HAP-1 (cell line): Measurements from ENCODE around the gene APOF.

Experiments used
- DNase-seq, 2 experiments: peaks; one replicate each; pipeline ENCODE4 v3.0.0-alpha.2; 2016 to 2020; ENCODE audit warnings: low spot score in 2 of 2
- H3K27me3 ChIP-seq: fragments of 250-450 bp; sonication (Bioruptor Pico); 2 replicates; pipeline ENCODE4 v1.5.1; 2020; ENCODE audit warnings: low read depth, mild to moderate bottlenecking, moderate library complexity
- H3K36me3 ChIP-seq: fragments of 250-450 bp; sonication (Bioruptor Pico); replicated peaks from 2 replicates; pipeline ENCODE4 v1.5.1; 2020; ENCODE audit warnings: mild to moderate bottlenecking
- H3K4me1 ChIP-seq: fragments of 250-450 bp; sonication (Bioruptor Pico); 2 replicates; pipeline ENCODE4 v1.5.1; 2020; ENCODE audit warnings: mild to moderate bottlenecking
- H3K4me3 ChIP-seq: fragments of 250-450 bp; sonication (Bioruptor Pico); 2 replicates; pipeline ENCODE4 v1.5.1; 2020; ENCODE audit warnings: mild to moderate bottlenecking, moderate library complexity
- H3K9me3 ChIP-seq: fragments of 250-450 bp; sonication (Bioruptor Pico); 2 replicates; pipeline ENCODE4 v1.5.1; 2020; ENCODE audit warnings: mild to moderate bottlenecking, moderate library complexity
- in situ Hi-C: fragments of 300-500 bp; cut with MboI; formaldehyde crosslinking; loops from 3 replicates; pipeline ENCODE4 v1.14.3; 2020; ENCODE audit warnings: low sequenced_read_pairs, inconsistent platforms, mixed read lengths

Gene APOF

DNA sequence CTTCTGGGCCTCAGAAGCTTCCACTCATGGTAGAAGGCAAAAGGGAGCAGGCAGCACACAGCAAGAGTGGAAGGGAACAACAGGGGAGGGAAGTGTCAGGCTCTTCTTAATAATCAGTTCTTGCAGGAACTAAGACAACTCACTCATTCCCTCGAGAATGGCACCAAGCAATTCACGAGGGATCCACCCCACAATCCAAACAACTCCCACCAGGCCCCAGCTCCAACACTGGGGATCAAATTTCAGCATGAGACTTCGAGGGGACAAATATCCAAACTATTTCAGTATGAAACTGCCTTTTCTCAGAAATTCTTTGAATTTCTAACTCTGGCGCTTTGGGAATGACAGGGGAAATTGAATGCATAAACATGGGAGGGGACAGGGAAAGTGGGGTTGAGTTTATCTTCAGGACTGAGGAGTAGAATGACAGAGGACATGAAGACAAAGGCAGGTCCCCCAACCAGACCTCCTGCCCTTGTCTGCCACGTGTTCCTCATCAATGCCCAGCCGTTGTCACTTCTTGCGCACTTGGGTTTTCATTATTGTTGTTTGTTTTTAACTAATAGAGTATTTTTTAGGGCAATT is 24.6 kb upstream of the APOF start:
- H3K36me3 ChIP-seq = no peaks in the 10 kb centered on the region
- no peak overlapping the region for H3K4me3 ChIP-seq
- no peak for DNase-seq
- in situ Hi-C loops = no loop called here
- H3K4me1 ChIP-seq = no peaks in the 10 kb centered on the region; the same call in 1 of the 2 replicates
- 0 out of 2 replicates have a peak, but pooled peaks cover 2% of the 10 kb centered on the region for H3K9me3 ChIP-seq
- H3K27me3 ChIP-seq = no peaks in the 10 kb centered on the region

- H3K27me3 ChIP-seq = no peaks in the 10 kb centered on the region
- in situ Hi-C loops = no loop called here
- no peak for DNase-seq
- H3K4me3 ChIP-seq = no peak overlapping the region
- no peaks in the 10 kb centered on the region; the same call in 1 of the 2 replicates for H3K4me1 ChIP-seq
- 0 out of 2 replicates have a peak, but pooled peaks cover 2% of the 10 kb centered on the region for H3K9me3 ChIP-seq
- no peaks in the 10 kb centered on the region for H3K36me3 ChIP-seq
Observed at GRCh38 chr12:56385873-56386272, 23.2 kb upstream of the APOF start.

- no peak overlapping the region for H3K4me3 ChIP-seq
- no peaks in the 10 kb centered on the region for H3K27me3 ChIP-seq
- H3K36me3 ChIP-seq = no peaks in the 10 kb centered on the region
- DNase-seq = no peak
- 0 out of 2 replicates have a peak, but pooled peaks cover 2% of the 10 kb centered on the region for H3K9me3 ChIP-seq
- peaks cover 7% of the 10 kb centered on the region for H3K4me1 ChIP-seq
- in situ Hi-C loops = no loop called here
Observed at GRCh38 chr12:56382611-56383010, 20.0 kb upstream of the APOF start.

- Histone ChIP-seq H3K36me3 (no peaks in the 10 kb centered on the region), H3K9me3 (0 out of 2 replicates have a peak, but pooled peaks cover 3% of the 10 kb centered on the region), H3K4me1 (peaks cover 19% of the 10 kb centered on the region), H3K4me3 (no peak overlapping the region), H3K27me3 (no peaks in the 10 kb centered on the region)
- no peak for DNase-seq
- in situ Hi-C loops = no loop called here
Observed at GRCh38 chr12:56377989-56378316, 15.3 kb upstream of the APOF start.

GRCh38 chr12:56377310-56377988 is 14.8 kb upstream of the APOF start:
- Histone ChIP-seq H3K9me3 (0 out of 2 replicates have a peak, but pooled peaks cover 3% of the 10 kb centered on the region), H3K4me1 (peaks cover 19% of the 10 kb centered on the region), H3K27me3 (no peaks in the 10 kb centered on the region), H3K36me3 (no peaks in the 10 kb centered on the region), H3K4me3 (no peak overlapping the region)
- in situ Hi-C loops = no loop called here
- peak; percentile 75 to 96 for DNase-seq

- Histone ChIP-seq H3K4me3 (no peak overlapping the region), H3K9me3 (0 out of 2 replicates have a peak, but pooled peaks cover 3% of the 10 kb centered on the region), H3K4me1 (peaks cover 19% of the 10 kb centered on the region), H3K36me3 (no peaks in the 10 kb centered on the region), H3K27me3 (no peaks in the 10 kb centered on the region)
- no peak for DNase-seq
- in situ Hi-C loops = no loop called here
Observed at GRCh38 chr12:56375598-56376434, 13.2 kb upstream of the APOF start.

DNA sequence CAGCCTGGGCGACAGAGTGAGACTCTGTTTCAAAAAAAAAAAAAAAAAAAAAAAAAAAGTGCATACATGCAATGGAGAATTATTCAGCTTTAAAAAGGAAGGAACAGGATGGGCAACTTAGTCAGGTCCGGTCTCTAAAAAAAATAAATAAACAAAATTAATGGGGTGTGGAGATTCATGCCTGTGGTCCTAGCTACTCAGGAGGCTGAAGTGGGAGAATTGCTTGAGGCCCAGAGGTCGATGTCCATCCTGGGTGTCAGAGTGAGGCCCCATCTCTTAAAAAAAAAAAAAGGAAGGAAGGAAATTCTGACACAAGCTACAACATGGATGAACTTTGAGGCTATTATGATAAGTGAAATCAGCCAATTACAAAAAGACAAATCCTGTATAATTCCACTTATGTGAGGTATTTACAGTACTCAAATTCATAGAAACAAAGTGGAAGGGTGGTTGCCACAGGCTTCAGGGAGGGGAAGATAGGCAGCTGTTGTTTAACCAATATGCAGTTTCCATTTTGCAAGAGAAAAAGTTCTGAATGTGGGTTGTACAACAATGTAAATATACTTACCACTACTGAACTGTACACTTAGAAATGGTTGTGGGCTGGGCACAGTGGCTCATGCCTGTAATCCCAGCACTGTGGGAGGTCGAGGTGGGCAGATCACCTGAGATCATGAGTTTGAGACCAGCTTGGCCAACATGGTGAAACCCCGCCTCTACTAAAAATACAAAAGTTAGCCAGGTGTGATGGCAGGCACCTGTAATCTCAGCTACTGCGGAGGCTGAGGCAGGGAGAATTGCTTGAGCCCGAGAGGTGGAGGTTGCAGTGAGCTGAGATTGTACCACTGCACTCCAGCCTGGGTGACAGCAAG is 12.3 kb upstream of the APOF start:
- peaks cover 21% of the 10 kb centered on the region for H3K4me1 ChIP-seq
- DNase-seq = no peak
- in situ Hi-C loops = no loop called here
- H3K36me3 ChIP-seq = no peaks in the 10 kb centered on the region
- H3K27me3 ChIP-seq = no peaks in the 10 kb centered on the region
- H3K4me3 ChIP-seq = no peak overlapping the region
- H3K9me3 ChIP-seq = 0 out of 2 replicates have a peak, but pooled peaks cover 3% of the 10 kb centered on the region

DNA sequence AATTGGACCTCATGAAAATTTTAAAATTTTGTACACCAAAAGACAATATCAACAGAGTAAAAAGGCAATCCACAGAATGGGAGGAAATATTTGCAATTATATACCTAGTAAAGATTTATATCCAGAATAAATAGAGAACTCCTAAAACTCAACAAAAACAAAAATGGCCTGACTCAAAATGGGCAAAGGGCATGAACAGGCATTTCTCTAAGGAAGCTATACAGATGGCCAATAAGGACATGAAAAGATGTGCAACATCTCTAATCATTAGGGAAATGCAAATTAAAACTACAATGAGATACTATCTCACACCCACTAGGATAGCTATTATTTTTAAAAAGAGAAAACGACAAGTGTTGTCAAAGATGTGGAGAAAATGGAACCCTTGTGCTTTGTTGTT is 10.9 kb upstream of the APOF start:
- Histone ChIP-seq H3K9me3 (0 out of 2 replicates have a peak, but pooled peaks cover 3% of the 10 kb centered on the region), H3K27me3 (no peaks in the 10 kb centered on the region), H3K4me3 (no peak overlapping the region), H3K4me1 (peaks cover 21% of the 10 kb centered on the region), H3K36me3 (no peaks in the 10 kb centered on the region)
- no peak for DNase-seq
- in situ Hi-C loops = no loop called here

DNA sequence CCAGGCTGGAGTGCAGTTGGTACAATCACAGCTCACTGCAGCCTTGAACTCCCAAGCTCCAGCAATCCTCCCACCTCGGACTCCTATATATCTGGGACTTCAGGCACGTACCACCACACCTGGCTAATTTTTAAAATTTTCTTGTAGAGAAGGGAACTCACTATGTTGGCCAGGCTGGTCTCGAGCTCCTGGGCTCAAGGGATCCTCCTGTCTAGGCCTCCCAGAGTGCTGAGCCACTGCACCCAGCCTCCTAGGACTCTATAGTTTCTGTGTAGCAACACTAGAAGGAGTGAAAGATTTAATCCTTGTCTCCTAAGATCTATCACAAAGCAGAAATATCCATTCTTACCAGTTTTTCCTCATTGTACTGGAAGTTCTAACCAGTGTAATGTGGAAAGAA is 4.3 kb upstream of the APOF start:
- Histone ChIP-seq H3K27me3 (no peaks in the 10 kb centered on the region), H3K9me3 (no peaks in the 10 kb centered on the region), H3K4me3 (no peak overlapping the region), H3K36me3 (no peaks in the 10 kb centered on the region), H3K4me1 (0 out of 2 replicates have a peak, but pooled peaks cover 2% of the 10 kb centered on the region)
- in situ Hi-C loops = no loop called here
- no peak for DNase-seq

- no peak for DNase-seq
- Histone ChIP-seq H3K27me3 (no peaks in the 10 kb centered on the region), H3K36me3 (no peaks in the 10 kb centered on the region), H3K4me3 (no peak overlapping the region), H3K4me1 (peaks cover 5% of the 10 kb centered on the region; the same call in 1 of the 2 replicates), H3K9me3 (no peaks in the 10 kb centered on the region)
- in situ Hi-C loops = no loop called here
Observed at GRCh38 chr12:56361487-56362129, 1.0 kb downstream of the APOF start.

DNA sequence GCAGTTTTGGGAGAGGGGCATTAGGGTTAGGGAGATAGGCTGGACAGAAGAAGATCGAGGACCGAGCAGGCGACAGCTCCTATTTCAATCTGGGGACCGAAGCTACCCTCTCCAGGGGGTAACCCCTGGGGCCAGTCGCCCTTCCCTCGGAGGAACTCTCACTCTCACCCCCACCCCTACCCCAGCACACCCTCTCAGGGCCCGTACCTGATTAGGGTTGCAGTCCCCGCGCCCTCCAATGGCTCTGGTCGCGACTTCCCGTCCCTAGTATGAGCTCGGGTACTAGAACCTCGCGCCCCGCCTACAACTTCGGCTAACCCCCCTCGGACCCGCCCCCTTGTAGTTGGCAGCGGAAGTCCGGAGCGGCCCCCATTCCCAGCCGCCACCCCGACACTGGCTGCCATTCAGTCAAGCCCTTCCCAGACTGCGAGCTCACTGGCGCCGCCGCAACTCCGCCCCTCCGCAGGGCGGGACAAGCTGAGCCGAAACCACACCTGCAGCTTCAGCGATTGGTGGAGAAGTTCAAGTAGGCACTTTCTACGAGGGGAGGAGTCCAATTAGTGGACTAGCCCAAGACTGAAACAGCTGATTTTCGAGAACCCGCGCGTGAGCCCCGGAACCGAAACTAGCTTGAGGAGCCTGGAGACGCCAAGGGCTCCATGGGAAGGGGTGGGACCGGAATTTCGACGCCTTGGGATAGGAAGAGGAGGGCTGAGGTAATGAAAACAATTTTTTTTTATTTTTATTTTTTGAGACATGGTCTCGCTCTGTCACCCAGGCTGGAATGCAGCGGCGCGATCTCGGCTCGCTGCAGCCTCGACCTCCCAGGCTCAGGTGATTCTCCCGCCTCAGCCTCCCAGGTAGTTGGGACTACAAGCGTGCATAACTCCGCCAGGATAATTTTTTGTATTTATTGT is 2.5 kb downstream of the APOF start, which contains the start of gene STAT2:
Gene STAT2, minus strand, starts transcription at position 257 of the 917 bp plus-strand sequence. CDS start 3,536 bp downstream, outside the sequence.
- Histone ChIP-seq H3K9me3 (no peaks in the 10 kb centered on the region), H3K27me3 (no peaks in the 10 kb centered on the region), H3K36me3 (peaks cover 7% of the 10 kb centered on the region), H3K4me3 (peak within 1 kb of the TSS; percentile 61), H3K4me1 (peaks cover 5% of the 10 kb centered on the region; the same call in 1 of the 2 replicates)
- peak; percentile 99 to 100 for DNase-seq
- in situ Hi-C loops = no loop called here
